Lung microvascular endothelial cell (primary cell): ENCODE measurements around the gene SNTG2. TPM values are rescaled to one million over a fixed set of nuclear protein-coding genes. Genes with fewer than 3 reads are reported as not detected.

Source experiments
- DNase-seq, 2 donors: peaks; one replicate each; pipeline versions ENCODE4 v3.0.0 to v3.0.0-alpha.2; 2010; ENCODE audit warnings: low read depth in 2 of 2
- total RNA-seq: library from RNA; depleted of rRNA; stranded (reverse); fragments of >200 nt; gene quantifications from 2 replicates; pipeline ENCODE4 v1.2.1, GENCODE V29; 2014

SNTG2 gene
- total RNA-seq, 1 donor from 2014 or later, result 0.79 TPM

DNA sequence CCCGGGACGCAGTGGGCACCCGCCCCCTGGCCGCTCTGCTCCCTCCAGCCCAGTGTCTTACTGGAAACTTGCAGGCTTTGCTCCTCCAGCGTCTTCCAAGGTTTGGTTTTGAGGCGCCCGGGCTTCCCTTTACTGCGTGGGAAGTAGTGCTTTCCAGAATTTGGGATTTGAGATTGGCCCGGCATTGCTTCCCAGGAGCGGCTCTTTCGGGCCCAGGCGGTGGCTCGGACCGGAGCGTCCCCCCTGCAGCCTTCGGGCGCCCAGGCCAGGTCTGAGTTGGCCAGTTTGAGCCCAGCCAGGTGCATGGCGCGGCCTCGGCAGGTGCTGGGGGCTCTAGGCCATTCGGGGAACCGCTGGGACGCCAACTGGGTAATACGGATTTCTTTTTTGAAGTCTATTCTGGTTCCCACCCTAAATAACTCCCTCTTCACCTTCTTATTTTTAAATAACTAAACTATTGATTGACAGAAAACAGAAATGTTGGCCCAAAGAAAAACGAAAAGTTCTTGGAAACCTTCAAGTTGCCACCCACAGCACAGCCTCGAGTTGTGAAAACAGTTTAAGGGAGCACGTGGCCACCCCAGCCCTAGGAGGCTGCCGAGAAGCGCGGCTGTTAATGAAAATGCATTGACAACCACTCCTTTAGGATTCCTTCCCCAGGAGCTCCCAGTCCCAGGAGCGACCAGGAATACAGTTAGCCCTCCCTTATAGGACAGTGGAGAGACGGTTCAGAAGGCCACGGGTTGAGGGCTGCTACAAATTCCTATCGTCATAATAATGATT is 766 bp downstream of the SNTG2 start:
- no peak for DNase-seq

DNA sequence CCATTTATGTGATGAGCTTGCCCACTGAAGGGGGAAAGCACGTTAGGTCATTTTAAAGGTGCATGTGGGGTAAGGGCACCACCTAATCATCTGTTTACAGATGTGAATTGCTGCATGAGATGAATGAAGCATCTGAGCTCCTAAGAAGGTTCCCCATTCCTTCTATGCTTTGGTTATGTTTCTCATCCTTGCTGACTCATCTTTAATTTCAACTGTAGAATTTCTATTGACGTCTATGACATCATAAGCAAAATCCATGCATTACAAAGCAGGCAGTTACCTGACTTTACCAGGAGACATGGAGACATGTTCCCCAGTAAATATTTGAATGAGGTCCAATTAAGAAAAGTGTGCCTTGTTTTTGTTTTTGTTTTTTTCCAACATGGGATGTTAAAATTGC is 2.8 kb downstream of the SNTG2 start:
- DNase-seq, result no peak

DNA sequence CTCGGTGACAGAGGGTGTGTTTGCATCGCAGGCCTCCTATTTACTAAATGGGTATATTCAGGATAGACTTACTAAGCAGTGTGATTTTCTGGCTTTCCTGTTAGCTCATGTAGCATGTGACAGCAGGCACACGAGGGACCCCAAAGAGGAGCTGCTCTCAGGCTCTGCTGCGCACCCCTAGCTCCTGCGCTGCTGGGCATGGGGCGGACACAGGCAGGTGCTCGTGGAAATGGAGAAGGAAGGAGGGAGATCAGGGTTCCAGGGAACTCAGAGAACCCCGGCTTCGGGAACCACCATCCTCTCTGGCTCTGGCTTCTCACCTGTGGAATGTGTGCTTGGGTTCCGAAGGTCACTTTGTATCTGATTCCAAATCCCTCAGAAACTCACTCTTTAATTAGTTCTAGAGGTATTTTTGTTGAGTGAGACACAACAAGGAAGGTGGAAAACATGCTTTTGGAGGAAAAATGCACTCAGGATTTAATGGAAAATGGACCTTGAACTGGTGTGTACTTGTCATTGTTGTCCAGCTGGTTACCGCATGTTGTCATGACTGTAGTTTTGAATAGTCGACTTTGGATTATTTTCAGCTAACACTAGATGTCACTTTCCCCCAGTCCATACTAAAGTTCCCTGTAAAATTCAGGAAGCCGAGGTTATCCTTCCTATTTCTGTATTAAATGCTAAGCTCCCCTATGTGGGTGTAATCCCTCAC is 3.5 kb downstream of the SNTG2 start:
- DNase-seq, result peak in 1 of 2 donors; percentile 41

DNA sequence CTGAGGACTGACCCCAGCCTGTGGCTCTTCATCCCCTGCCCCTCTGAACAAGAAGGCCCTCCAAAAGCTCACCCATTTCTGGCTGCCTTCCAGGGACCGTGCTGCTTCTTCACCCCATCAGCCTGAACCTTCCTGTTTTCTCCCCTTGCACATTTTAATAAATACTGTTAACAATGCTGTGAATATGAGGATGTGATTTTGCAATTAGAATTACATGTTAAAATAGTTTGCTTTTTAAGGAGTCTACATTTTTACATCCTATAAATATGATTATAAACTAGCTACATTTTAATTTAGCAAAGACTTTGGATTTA is 4.0 kb downstream of the SNTG2 start:
- no peak for DNase-seq

DNA sequence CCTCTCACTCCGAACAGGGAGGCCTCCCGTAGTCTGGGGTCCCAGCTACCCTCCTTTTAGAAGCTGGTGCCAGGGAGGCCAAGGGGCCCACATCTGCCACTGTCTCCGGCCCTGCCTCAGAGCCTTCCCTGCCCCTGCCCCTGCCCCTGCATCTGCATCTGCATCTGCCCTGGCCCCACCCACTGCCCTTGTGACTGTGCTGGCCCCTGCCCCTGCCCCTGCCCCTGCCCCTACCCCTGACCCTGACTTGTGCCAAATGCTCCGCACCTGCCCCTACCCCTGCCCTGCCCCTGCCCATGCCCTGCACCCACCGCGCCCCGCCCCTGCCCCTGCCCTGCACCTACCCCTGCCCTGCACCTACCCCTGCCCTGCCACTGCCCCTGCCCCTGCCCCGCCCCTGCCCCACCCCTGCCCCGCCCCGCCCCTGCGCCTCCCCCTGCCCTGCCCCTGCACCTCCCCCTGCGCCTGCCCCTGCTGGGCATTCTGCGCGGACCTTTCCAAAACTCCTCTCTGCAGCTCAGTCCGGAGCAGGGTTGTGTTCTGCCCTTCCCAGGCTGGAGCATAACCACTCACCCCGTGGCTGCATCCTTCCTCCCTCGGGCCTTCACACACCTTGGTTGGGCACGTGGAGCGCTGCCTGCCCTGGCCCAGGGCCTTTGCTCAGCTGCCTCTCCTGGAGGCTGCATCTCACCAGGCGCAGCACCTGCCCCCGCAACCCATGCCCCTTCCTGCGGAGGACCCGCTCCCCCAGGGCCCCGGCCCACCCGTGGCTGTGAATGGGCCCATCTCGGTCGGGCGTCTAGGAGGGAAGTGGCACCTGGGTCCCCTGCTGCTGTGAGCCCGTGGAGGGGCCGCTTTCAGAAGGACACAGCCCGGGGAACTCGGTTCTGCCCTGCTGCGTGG is 5.4 kb downstream of the SNTG2 start:
- DNase-seq, result no peak

DNA sequence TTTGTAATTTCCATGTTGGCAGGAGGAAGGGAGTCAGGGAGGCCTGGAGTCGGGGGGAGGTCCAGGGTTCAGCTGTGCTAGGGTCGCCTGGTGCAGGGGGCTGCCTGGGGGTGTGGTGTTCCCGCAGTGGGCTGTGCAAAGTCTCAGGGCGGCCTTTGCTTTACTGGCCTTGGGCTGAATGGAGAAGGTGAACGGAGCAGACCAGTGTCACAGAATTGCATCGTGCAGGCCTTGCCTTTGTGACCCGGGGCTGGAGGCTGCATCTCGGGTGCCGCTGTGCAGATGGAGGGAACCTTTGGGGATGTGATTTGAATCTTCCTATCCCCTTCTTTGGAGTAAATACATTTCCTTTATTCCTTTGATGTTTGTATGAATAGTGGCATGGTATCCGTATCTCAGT is 8.8 kb downstream of the SNTG2 start:
- DNase-seq, result no peak

DNA sequence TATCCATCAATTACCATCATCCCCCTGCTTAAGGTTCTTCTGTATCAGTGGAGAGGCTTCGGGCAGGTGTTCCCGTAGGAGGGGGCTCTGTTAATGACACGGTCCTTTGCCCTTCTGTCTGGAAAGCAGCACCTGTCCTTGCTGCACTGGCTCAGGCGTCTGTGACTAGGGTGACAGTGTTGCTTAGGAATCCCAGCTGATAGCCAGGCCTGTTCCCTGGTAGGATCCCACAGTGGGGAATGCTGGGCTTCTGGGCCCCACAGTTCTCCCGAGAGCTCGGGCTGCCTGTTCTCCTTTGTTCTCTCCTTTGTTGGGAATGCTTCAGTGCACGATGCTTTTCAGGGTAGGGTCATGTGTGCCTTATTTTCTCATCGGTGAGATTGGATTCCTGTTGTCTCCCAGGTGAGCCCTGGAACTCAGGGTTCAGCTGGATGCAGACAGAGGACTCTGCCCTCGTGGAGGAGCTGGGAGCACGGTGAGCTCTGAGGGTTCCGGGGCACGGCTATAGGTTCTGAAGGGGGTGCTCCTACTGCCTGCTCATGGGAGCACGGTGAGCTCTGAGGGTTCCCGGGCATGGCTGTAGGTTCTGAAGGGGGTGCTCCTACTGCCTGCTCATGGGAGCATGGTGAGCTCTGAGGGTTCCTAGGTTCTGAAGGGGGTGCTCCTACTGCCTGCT is 9.6 kb downstream of the SNTG2 start:
- DNase-seq, result no peak

DNA sequence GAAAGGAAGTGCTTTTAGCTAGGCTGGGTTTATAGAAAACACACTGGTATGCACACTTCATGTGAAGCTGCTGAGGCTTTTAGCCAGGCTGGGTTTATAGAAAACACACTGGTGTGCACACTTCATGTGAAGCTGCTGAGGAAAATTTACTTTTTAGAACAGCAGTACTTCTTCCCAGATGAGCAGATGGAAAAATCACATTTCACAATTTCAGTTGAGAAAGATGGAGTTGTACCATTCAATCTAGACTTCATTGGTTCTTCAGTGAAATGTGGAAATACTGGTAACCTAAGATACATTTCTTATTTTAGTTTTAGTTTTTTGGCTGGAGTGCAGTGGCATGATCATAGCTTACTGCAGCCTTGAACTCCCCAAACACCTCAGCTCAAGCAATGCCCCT is 11.1 kb downstream of the SNTG2 start:
- no peak for DNase-seq

DNA sequence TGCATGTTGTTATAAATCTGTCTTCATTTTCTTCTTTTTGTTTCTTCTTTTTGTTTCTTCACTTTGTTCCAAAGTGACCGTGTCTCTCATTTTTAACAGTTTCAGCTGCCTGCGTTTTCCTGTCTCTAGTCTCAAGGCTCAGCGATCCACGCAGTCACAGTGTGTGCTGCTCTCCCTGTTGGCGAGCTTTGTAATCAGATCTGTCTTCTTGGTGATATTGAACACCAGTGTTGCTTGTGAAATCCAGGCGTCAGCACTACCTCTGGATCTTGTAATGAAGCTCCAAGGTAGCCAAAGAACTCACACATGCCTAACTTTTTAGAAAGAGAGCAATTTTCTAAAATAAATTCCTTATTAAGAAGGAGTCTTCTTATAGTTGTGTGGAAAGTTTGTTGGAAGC is 13.2 kb downstream of the SNTG2 start:
- no peak for DNase-seq

DNA sequence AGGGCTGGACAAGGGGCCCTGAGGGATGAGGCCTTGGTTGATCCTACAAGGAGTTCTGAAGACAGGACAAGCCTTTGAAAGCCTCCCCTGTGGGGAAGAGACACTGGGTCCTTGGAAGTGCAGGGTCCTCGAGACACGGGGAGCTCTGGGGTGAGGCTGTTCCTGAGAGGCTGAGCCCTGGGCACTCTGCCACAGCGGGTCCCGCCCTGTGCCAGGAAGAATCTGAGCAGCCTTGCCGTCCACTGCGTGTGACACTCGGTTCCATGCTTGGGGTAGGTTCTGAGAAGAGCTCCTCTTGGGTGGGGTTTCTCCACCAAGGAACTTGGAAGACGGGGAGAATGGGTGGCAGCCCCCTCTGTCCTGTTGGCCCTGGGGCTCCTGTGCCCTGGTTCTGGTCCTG is 13.9 kb downstream of the SNTG2 start:
- no peak for DNase-seq

DNA sequence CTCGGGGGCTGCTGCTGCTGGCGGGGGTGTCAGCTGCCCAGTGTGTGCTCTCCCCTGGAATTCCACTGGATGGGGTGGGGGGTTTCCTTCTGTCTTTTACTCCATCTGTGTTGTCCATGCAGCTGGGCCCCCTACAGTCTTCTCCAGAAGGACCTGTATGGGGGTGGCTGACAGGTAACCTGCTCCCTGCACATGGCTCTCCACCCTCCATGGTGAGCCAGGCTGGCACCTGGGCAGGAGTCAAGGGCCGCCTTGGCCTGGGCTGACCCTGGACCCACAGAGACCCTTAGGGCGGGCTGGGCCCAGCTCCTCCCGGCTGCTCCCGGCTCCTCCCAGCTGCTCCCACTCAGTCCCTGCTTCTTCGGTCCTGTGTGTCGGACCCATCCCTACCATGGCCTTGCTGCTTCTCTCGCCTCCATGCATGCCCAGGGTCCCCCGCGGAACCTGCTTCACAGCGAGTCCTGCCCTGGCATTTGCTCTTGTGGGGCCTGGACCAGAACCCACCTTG is 15.0 kb downstream of the SNTG2 start:
- DNase-seq, result no peak

DNA sequence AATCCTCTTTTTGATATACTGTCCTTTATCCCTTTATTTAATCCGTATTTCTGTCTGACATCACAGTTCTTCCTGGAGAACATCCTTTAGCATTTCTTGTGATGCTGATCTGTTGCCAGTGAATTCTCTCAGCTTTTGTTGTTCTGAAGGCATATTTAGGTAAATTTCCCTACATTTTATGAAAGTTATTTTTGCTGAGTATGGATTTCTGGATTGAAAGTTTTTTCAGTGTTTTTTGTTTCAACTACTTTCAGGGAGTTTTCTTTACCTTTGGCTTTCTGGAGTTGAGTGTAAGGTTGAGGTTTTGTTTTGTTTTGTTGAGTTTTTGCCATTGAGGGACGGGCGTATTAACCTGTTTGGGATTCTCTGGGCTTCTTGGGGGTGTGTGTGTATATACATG is 22.5 kb downstream of the SNTG2 start:
- DNase-seq, result no peak

DNA sequence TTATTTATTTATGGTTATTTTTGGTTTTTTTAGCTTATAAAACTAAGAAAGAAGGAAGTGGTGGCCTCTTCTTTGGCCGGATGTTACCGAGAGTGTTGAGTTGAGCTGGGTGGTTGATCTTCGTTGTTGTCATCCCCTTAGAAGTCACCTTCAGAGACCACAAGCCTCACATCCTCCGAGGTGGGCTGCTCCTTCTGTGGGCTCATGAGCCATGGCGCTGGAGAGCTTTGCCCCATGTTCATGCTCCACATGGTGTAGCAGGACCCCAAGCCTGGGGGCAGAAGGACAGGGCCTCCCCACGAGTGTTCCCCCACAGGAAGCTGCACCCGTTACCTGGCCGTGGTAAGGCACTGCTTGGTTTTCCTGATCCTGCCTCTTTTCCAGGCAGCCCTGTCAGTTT is 23.4 kb downstream of the SNTG2 start:
- DNase-seq, result no peak

DNA sequence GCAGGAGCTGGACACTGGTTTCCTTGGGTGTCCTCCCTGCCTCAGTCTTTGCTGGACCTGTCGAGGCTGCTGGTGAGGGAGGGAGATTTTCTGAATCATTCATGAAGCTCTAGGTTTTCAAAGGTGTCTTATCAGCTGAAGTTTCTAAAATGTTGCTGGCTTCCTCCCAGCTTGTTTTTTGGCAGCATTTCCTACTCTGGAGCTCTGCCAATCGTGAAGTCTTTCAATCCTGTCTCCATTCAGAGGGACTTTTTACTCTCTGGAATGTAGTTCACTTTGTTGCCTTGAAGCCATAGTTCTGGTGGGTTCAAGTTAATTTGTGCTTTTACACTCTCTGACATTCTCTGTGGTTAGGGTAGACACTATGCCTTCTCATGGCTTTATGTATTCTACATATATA is 23.9 kb downstream of the SNTG2 start:
- peak in 1 of 2 donors; percentile 6 for DNase-seq

DNA sequence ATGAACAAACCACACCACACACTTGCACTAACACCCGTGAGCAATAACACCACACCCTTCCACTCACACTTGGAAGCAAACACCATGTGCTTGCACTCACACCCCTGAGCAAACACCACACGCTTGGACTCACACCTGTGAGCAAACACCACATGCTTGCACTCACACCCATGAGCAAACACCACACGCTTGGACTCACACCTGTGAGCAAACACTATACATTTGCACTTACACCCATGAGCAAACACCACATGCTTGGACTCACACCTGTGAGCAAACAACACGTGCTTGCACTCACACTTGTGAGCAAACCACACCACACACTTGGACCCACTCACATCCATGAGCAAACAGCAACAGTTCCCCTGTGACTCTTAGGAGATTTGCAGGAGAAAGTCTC is 24.4 kb downstream of the SNTG2 start:
- no peak for DNase-seq

DNA sequence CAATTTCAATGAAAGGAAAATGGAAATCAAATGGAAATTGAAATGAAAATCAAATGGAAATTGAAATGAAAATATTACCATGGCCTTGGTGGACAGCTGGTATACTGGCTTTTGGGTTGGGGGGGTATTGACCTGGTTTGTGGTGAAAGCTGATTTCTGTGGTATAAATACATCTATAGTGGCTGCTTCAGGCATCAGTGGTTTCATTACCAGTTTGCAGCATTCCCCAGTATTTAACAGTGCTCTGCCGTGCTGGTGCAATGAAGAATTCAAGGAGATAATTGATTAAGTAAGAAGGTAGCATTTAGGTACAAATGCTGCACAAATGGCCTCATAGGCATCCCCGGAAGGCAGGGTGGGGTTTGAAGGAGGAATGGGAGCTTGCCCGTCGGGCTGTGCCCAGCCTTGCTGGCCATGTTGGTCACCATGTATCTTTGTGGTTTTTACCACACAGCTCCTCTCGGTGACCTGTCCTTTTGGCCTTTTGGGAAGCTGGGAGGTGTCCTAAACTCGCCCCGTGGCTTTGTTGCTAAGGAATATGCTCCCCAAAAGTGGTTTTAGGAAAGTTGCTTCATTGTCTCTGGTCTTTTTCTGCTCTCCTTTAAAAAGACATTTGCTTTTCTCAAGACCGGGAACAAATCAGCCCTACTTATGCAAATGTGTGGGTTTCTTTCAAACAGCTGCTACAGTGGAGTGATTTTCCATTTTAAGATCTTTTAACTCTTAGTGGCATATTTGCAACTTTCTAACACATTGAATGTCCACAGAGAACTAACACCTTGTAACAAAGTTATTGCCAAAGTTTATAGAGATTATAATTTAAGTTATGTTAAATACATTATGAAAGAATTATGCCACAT is 28.6 kb downstream of the SNTG2 start:
- no peak for DNase-seq

DNA sequence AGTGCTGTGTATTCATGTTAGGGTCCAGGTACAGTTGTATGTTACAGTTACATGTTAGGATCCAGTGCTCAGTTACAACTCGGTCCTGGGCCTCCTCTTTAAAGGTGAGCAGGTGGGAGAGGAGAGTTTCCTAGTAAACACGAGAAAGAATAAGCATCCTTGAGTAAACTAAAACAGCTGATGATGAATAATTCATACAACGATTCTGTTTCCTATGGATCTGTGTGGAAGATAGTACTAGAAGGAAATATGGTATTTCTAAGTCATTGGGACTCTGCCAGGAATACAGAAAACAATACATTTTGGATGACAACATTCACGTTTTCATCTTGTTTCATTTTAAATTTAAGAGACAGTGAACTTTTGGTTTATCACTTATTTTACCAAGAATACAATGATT is 29.5 kb downstream of the SNTG2 start:
- DNase-seq, result no peak

DNA sequence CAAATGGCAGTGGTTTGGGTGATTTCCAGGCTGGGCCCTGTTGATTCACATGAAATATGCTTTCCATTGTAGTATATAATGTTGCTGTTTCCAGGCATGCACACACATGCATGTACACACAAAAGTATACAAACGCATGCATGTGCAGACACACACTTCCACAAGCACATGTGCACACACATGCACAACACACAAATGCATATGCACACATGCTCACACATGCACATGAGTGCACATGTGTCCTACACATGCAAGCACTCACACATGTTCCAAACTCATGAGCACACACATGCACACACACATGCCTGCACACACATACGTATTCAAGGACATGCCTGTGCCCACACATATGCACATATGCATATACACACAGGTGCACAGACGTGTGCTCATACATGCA is 30.6 kb downstream of the SNTG2 start:
- no peak for DNase-seq

DNA sequence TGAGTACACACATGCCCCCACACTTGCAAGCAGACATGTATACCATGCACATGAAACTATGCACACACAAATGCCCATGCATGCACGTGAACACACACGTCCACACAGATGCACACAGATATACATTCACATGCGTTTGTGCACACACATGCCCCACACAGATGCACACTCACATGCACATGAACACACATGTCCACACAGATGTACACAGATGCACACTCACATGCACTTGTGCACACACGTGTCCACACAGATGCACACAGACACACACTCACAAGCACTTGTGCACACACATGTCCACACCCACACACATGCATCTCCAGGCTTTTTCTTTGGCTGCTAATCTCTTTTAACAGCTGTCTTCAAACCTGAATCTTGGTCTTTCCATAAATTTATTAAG is 31.1 kb downstream of the SNTG2 start:
- no peak for DNase-seq

DNA sequence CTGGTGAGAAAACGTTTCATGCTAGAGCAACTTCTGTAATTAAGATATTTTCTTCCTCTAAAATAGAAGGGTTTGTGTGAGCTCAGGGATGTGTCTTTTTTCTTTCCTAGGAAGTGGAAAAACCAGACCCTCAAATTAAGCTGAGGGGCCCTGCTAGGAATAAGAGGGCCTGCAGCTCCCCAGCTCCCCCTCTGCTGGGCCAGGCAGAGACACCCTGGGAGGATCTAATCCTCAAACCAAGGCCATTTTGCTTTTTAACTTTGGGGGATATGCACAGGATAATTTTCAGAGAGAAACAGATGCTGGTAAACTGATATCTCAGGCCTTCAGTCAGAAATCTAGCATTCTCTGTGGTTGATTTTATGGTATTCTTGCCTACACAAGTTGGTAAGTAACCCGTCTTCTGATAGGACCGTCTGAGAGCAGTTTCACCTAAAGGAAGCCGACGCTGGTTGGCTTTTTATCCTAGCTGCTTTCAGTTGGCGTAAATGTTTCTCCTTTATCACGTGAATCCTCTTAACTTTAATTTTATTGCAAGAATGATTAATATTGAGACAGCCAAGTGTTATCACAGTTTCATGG is 34.8 kb downstream of the SNTG2 start:
- no peak for DNase-seq
